CD4-positive, alpha-beta T cell treated with Interferon gamma for 1 hour (primary cell): ENCODE data around the gene CLEC14A.

Source experiments
- DNase-seq: peaks from one replicate; pipeline ENCODE4 v3.0.0-alpha.2; 2020

The CLEC14A gene

GRCh38 chr14:38205949-38206665 is 49.8 kb downstream of the CLEC14A start:
- DNase-seq, result no peak

- no peak for DNase-seq
These were observed 50.6 kb downstream of the CLEC14A start for GRCh38 chr14:38205119-38205813.

GRCh38 chr14:38204719-38205115 is 51.2 kb downstream of the CLEC14A start:
- DNase-seq, result no peak
